ENCODE results near the gene ST6GALNAC4. TPM values are rescaled to one million over a fixed set of nuclear protein-coding genes. Genes with fewer than 3 reads are reported as not detected.
A peak's percentile ranks its signal among the peaks of the same experiment; 100 is the strongest.

The ST6GALNAC4 gene
- total RNA-seq, 1 experiment from 2014 or later, result 28.3 TPM

- no TSS peak for BruUV-seq (replicated peaks)
- H2AFZ ChIP-seq, result no peak overlapping the region
- peaks cover 4% of the 10 kb centered on the region; the same call in 1 of the 2 replicates for H3K79me2 ChIP-seq (ENCODE audit: low read depth)
- H3K9me2 ChIP-seq (ENCODE audit: insufficient read depth), result no peaks in the 10 kb centered on the region
- H3K4me2 ChIP-seq, result no peak overlapping the region
- H4K20me1 ChIP-seq (ENCODE audit: insufficient read depth), result peaks cover 28% of the 10 kb centered on the region
- TF ChIP-seq CTCF (conservative IDR thresholded peaks at IDR 0.05) (no peak), EZH2 (IDR thresholded peaks at IDR 0.05; ENCODE audit: low read depth) (no peak)
- H3F3A ChIP-seq (ENCODE audit: insufficient read depth, low read depth), result peaks cover 54% of the 10 kb centered on the region
- no peaks in the 10 kb centered on the region for H3K9me3 ChIP-seq (ENCODE audit: insufficient read depth, low read depth)
- peaks cover 31% of the 10 kb centered on the region; the same call in 1 of the 2 replicates for H3K36me3 ChIP-seq (ENCODE audit: low read depth)
- H3K4me3 ChIP-seq, result no peak overlapping the region
- H3K4me1 ChIP-seq (replicated peaks; ENCODE audit: insufficient read depth), result no peaks in the 10 kb centered on the region
- POLR2A ChIA-PET (ENCODE audit: unreplicated experiment), result interaction anchor here (0.6 kb wide), 1 partner anchor 1135 kb away, joined by 3 read pairs; no protein-coding TSS in a partner anchor
- H3K27me3 ChIP-seq (ENCODE audit: insufficient read depth, low read depth), result no peaks in the 10 kb centered on the region
- CTCF ChIA-PET, result interaction anchor here (0.8 to 2.4 kb wide), 4 partner anchors 10 to 90 kb away, joined by 3 to 23 read pairs (median 8); partner anchors contain the start of gene EEIG1
- intact Hi-C loops (cut with micrococcal nuclease; ENCODE audit: unreplicated experiment), result no loop called here
- H3K27ac ChIP-seq, result no peak overlapping the region
- DNase-seq, result no peak
Observed at GRCh38 chr9:127944586-127945218, 27.9 kb upstream of the ST6GALNAC4 start.

- Histone ChIP-seq H3K4me3 (no peak overlapping the region), H4K20me1 (ENCODE audit: insufficient read depth) (peaks cover 18% of the 10 kb centered on the region), H3K4me2 (no peak overlapping the region), H3K4me1 (replicated peaks; ENCODE audit: insufficient read depth) (no peaks in the 10 kb centered on the region), H3K27ac (no peak overlapping the region), H3K27me3 (ENCODE audit: insufficient read depth, low read depth) (no peaks in the 10 kb centered on the region), H3K36me3 (ENCODE audit: low read depth) (peaks cover 31% of the 10 kb centered on the region; the same call in 1 of the 2 replicates), H3K79me2 (ENCODE audit: low read depth) (no peaks in the 10 kb centered on the region; the same call in 1 of the 2 replicates), H2AFZ (no peak overlapping the region), H3F3A (ENCODE audit: insufficient read depth, low read depth) (peaks cover 64% of the 10 kb centered on the region), H3K9me3 (ENCODE audit: insufficient read depth, low read depth) (no peaks in the 10 kb centered on the region), H3K9me2 (ENCODE audit: insufficient read depth) (no peaks in the 10 kb centered on the region)
- TF ChIP-seq EZH2 (IDR thresholded peaks at IDR 0.05; ENCODE audit: low read depth) (no peak), CTCF (conservative IDR thresholded peaks at IDR 0.05) (peak; percentile 88)
- CTCF ChIA-PET, result interaction anchor here (0.5 to 2.4 kb wide), 8 partner anchors 11 to 174 kb away, joined by 3 to 23 read pairs (median 4); partner anchors contain the start of gene EEIG1
- POLR2A ChIA-PET (ENCODE audit: unreplicated experiment), result interaction anchor here (0.5 to 0.6 kb wide), 3 partner anchors 31 to 91 kb away, joined by 3 to 9 read pairs (median 3); no protein-coding TSS in a partner anchor
- intact Hi-C loops (cut with micrococcal nuclease; ENCODE audit: unreplicated experiment), result loop anchor here (1.0 to 2.0 kb wide), 4 partner anchors 37 to 174 kb away; partner anchors contain the start of gene EEIG1
- DNase-seq, result peak; percentile 61 to 80
- no TSS peak for BruUV-seq (replicated peaks)
Observed at GRCh38 chr9:127943731-127944144, 26.9 kb upstream of the ST6GALNAC4 start.

DNA sequence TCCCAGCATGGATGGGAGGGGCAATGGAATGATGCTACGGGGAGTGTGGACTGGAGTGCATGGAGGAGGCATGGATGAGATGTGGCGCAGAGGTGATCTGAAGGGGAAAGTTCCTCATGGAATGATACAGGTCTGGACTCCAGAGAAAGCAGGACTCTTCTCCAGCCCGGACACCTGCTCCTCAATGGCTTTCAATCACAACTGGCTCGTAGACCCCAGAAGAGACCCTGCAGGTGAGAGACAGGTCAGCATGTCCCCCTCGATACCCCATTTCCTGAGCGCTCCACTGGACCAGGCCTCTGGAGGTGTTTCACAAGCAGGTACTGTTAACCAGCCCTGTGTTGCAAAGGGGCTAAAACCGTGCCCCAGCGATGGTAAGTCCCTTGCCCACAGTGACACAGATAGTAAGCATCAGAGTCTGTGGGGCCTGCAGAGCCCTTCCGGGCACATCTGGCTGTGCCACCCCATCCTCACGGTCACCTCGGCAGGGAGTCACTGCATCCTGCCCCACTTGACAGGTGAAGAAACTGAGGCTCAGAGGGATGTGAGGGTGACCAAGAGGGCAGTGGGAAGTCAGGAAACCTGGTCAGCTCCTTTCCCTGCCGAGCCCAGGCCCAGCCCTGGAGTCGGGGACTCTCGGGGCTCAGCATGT lies 26.3 kb upstream of the ST6GALNAC4 start:
- no peaks in the 10 kb centered on the region for H3K4me1 ChIP-seq (replicated peaks; ENCODE audit: insufficient read depth)
- intact Hi-C loops (cut with micrococcal nuclease; ENCODE audit: unreplicated experiment), result loop anchor here (1.0 to 2.0 kb wide), 4 partner anchors 37 to 174 kb away; partner anchors contain the start of gene EEIG1
- no peak for DNase-seq
- H3K79me2 ChIP-seq (ENCODE audit: low read depth), result no peaks in the 10 kb centered on the region
- no peak overlapping the region for H2AFZ ChIP-seq
- TF ChIP-seq CTCF (conservative IDR thresholded peaks at IDR 0.05), result no peak
- no peak for TF ChIP-seq EZH2 (IDR thresholded peaks at IDR 0.05; ENCODE audit: low read depth)
- H3K9me3 ChIP-seq (ENCODE audit: insufficient read depth, low read depth), result no peaks in the 10 kb centered on the region
- peaks cover 14% of the 10 kb centered on the region for H4K20me1 ChIP-seq (ENCODE audit: insufficient read depth)
- peaks cover 70% of the 10 kb centered on the region for H3F3A ChIP-seq (ENCODE audit: insufficient read depth, low read depth)
- H3K36me3 ChIP-seq (ENCODE audit: low read depth), result peaks cover 31% of the 10 kb centered on the region; the same call in 1 of the 2 replicates
- ChIA-PET POLR2A (ENCODE audit: unreplicated experiment) (interaction anchor here (0.5 to 0.6 kb wide), 2 partner anchors 73 to 92 kb away, joined by 3 to 9 read pairs; no protein-coding TSS in a partner anchor), CTCF (interaction anchor here (0.5 to 2.4 kb wide), 9 partner anchors 12 to 92 kb away, joined by 3 to 23 read pairs (median 4); no protein-coding TSS in a partner anchor)
- H3K9me2 ChIP-seq (ENCODE audit: insufficient read depth), result no peaks in the 10 kb centered on the region
- H3K27ac ChIP-seq, result no peak overlapping the region
- no peaks in the 10 kb centered on the region for H3K27me3 ChIP-seq (ENCODE audit: insufficient read depth, low read depth)
- no peak overlapping the region for H3K4me3 ChIP-seq
- H3K4me2 ChIP-seq, result no peak overlapping the region
- BruUV-seq (replicated peaks), result no TSS peak

All from PC-9 (cell line).